Stimulated activated CD4-positive, alpha-beta T cell treated with anti-CD3 and anti-CD28 coated beads, Interleukin-12 subunit alpha, Interleukin-12 subunit beta, amount 100 ng/mL, for 4 hours (primary cell): ENCODE measurements around the gene RGS9.

Source experiments
- DNase-seq: peaks from one replicate; pipeline ENCODE4 v3.0.0-alpha.2; 2020

Gene RGS9

DNA sequence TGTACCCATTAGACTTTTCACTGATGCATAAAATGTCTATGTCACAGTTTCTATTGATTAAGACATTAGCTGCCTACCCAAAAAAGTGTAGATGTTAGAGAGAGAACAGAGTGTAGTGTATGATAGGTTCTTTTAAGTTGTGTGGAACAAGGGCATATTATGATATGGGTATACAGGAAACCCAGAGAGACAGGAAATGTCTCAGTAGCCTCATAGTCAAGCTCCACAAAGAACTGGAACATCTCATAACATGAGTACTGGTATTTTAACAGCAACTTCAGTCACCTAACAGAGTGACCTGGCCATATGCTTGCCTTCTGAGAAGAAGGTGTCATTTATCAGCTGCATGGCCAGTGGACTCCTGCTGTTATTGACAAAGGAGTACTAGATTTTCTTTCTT is 128.1 kb downstream of the RGS9 start:
- DNase-seq = no peak

DNA sequence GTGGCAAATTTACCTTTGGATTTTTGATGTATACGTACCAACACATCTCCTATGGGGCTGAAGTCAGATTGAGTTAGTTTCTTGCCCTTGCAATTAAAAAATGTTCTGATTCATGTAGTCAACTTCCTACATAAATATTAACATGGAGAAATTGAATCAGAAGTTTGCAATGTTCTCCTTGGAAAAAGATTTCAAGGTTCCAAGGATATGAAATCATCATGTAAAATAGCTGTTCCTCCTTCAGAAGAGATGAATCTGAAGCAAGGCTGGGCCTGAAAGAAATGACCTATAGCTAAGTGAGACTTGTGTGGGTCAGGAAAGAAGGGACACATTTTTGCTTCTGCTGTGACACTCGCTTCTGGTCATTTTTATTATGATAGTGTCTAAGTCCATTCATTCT is 131.7 kb downstream of the RGS9 start:
- DNase-seq = no peak

DNA sequence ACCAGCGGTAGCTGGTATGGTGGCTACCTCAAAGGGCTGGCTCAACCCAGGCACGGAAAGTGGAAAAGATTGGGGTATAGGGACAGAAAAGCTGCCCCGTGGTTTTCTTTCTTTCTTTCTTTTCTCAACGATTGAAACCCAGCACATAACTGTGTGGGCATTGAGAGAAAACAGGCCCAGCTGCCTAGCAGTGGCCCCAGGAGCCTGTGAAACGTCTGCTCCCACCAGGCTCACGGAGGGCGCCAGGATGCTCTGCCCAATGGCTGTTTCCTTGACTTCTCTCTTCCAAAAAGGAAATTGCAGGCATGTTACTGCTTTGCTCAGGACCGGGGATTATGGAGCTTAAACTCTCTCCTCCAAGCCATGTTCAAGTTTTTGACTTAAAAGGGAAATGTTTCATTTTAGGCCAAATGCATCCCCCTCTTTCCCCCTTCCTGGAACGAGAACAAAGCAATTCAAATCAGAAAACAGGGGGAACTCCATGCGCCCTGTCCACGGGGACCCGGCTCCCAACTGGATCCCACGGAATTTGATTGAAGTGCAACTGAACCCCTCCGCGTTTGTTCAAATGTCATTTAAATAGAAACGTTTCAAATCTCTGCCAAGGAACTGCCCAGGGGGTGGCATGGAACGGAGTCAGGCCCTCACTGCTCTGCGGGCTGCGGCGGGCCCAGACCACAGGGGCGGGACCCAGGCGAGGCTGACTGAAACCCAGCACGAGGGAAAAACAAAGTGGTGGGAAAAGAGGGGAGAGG is 133.5 kb downstream of the RGS9 start:
- DNase-seq = no peak

DNA sequence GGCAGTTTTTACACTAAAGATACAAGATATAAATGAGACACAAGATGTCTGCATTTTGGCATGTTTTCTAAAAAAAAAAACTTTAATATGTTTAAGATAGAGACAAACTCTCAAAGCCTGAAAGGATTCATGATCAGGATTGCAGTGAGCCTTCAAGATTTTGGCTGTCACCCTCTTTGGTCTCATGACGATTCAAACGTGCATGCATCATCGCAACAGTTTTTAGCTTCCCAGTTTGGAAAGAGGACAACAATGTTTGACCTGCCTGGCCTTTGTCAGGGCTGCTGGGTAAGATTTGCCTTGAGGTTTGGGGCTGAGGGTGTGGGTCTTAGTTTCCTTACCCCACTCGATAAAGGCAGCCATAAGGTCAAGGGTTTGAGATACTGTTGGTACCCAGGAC is 134.1 kb downstream of the RGS9 start:
- no peak for DNase-seq
